Astrocyte (in vitro differentiated cells and primary cell): ENCODE measurements around the gene MTA1. TPM values are rescaled to one million over a fixed set of nuclear protein-coding genes. Genes with fewer than 3 reads are reported as not detected.

Experiments
- DNase-seq: peaks from one replicate; pipeline ENCODE4 v3.0.0-alpha.2; 2010; ENCODE audit warnings: low read depth
- FAIRE-seq: peaks from 2 replicates; lab custom pipeline; 2011; peaks lifted over from hg19 to GRCh38; lab: Jason Lieb, UNC
- H2AFZ ChIP-seq: 2 replicates; pipeline ENCODE4 v1.6.0; 2012; ENCODE audit warnings: low read depth, low read length, inconsistent platforms
- H3K27ac ChIP-seq: 2 replicates; pipeline ENCODE4 v1.5.1; 2011; ENCODE audit warnings: low read depth, low read length, inconsistent platforms
- H3K27me3 ChIP-seq: 2 replicates; pipeline ENCODE4 v1.6.0; 2011; ENCODE audit warnings: low read length, inconsistent platforms; ENCODE audit not compliant: insufficient read depth
- H3K36me3 ChIP-seq: 2 replicates; pipeline ENCODE4 v1.5.1; 2011; ENCODE audit warnings: low read length, inconsistent platforms; ENCODE audit not compliant: insufficient read depth
- H3K4me1 ChIP-seq: 2 replicates; pipeline ENCODE4 v1.5.1; 2011; ENCODE audit warnings: low read length, inconsistent platforms; ENCODE audit not compliant: insufficient read depth
- H3K4me2 ChIP-seq: 2 replicates; pipeline ENCODE4 v1.6.0; 2012; ENCODE audit warnings: low read length, inconsistent platforms
- H3K4me3 ChIP-seq: 2 replicates; pipeline ENCODE4 v1.5.1; 2011; ENCODE audit warnings: low read depth, mild to moderate bottlenecking, low read length, inconsistent platforms; ENCODE audit not compliant: insufficient read depth
- H3K79me2 ChIP-seq: 2 replicates; pipeline ENCODE4 v1.6.0; 2012; ENCODE audit warnings: mild to moderate bottlenecking, low read length, inconsistent platforms; ENCODE audit not compliant: insufficient read depth
- H3K9ac ChIP-seq: 2 replicates; pipeline ENCODE4 v1.6.0; 2012; ENCODE audit warnings: mild to moderate bottlenecking, low read length, inconsistent platforms
- H3K9me3 ChIP-seq: 2 replicates; pipeline ENCODE4 v1.5.1; 2012; ENCODE audit warnings: low read depth, mild to moderate bottlenecking, low read length, inconsistent platforms; ENCODE audit not compliant: insufficient read depth
- H4K20me1 ChIP-seq: 2 replicates; pipeline ENCODE4 v1.6.0; 2012; ENCODE audit warnings: low read length, inconsistent platforms; ENCODE audit not compliant: insufficient read depth
- H3K27ac Mint-ChIP-seq: one replicate; pipeline ENCODE4 v1.8.0; 2021; ENCODE audit warnings: mild to moderate bottlenecking, mixed read lengths; ENCODE audit not compliant: unreplicated experiment
- H3K27me3 Mint-ChIP-seq: one replicate; pipeline ENCODE4 v1.8.0; 2021; ENCODE audit warnings: low read depth, mixed read lengths; ENCODE audit not compliant: unreplicated experiment
- H3K36me3 Mint-ChIP-seq: one replicate; pipeline ENCODE4 v1.8.0; 2021; ENCODE audit warnings: low read depth, mixed read lengths; ENCODE audit not compliant: unreplicated experiment
- H3K4me1 Mint-ChIP-seq: one replicate; pipeline ENCODE4 v1.8.0; 2021; ENCODE audit warnings: low read depth, mixed read lengths; ENCODE audit not compliant: unreplicated experiment
- H3K4me3 Mint-ChIP-seq: one replicate; pipeline ENCODE4 v1.8.0; 2021; ENCODE audit warnings: mild to moderate bottlenecking, moderate library complexity, mixed read lengths; ENCODE audit not compliant: unreplicated experiment
- H3K9me3 Mint-ChIP-seq: one replicate; pipeline ENCODE4 v1.8.0; 2021; ENCODE audit warnings: mild to moderate bottlenecking, mixed read lengths; ENCODE audit not compliant: unreplicated experiment
- CTCF ChIP-seq: IDR thresholded peaks from 2 replicates; pipeline ENCODE4 v1.5.1; 2011; ENCODE audit warnings: low read depth, mild to moderate bottlenecking, inconsistent platforms, low read length, moderate library complexity; ENCODE audit not compliant: insufficient read depth
- EZH2 ChIP-seq: IDR thresholded peaks from 2 replicates; pipeline ENCODE4 v1.6.1; 2012; ENCODE audit warnings: mild to moderate bottlenecking, low read length, inconsistent platforms; ENCODE audit not compliant: insufficient read depth
- total RNA-seq: library from RNA; stranded (reverse); gene quantifications from 2 replicates; pipeline ENCODE4 v1.2.1, GENCODE V29; 2021

Gene MTA1
- total RNA-seq, 1 donor from 2014 or later = 111 TPM

- peak overlapping the region; percentile 90 for H3K4me2 ChIP-seq
Measured at GRCh38 chr14:105482486-105483110, 63.0 kb downstream of the MTA1 start.

GRCh38 chr14:105483300-105484068, 63.9 kb downstream of the MTA1 start:
- Histone ChIP-seq H3K27me3 (peaks cover 13% of the 10 kb centered on the region), H3K9me3 (no peaks in the 10 kb centered on the region), H3K4me3 (no peak overlapping the region), H3K9ac (no peak overlapping the region), H2AFZ (no peak overlapping the region), H3K79me2 (no peaks in the 10 kb centered on the region), H4K20me1 (no peaks in the 10 kb centered on the region), H3K27ac (no peak overlapping the region), H3K4me2 (no peak overlapping the region), H3K4me1 (peaks cover 23% of the 10 kb centered on the region), H3K36me3 (no peaks in the 10 kb centered on the region)
- peaks cover 12% of the 10 kb centered on the region for H3K4me1 Mint-ChIP-seq
- no peak overlapping the region for H3K4me3 Mint-ChIP-seq
- FAIRE-seq = no peak
- TF ChIP-seq EZH2 (no peak), CTCF (no peak)
- peaks cover 8% of the 10 kb centered on the region for H3K27me3 Mint-ChIP-seq
- DNase-seq = no peak
- H3K9me3 Mint-ChIP-seq = no peaks in the 10 kb centered on the region
- H3K36me3 Mint-ChIP-seq = peaks cover 3% of the 10 kb centered on the region
- no peak overlapping the region for H3K27ac Mint-ChIP-seq

More at GRCh38 chr14:105482486-105483110, 63.0 kb downstream of the MTA1 start:
- Mint-ChIP-seq H3K27ac (peak overlapping the region; percentile 99), H3K4me3 (peak overlapping the region; percentile 14), H3K9me3 (no peaks in the 10 kb centered on the region), H3K27me3 (peaks cover 6% of the 10 kb centered on the region), H3K36me3 (peaks cover 3% of the 10 kb centered on the region), H3K4me1 (peaks cover 12% of the 10 kb centered on the region)
- no peaks in the 10 kb centered on the region for H3K79me2 ChIP-seq
- H2AFZ ChIP-seq = no peak overlapping the region
- H3K27me3 ChIP-seq = peaks cover 12% of the 10 kb centered on the region
- H3K9me3 ChIP-seq = no peaks in the 10 kb centered on the region
- FAIRE-seq (no peak), DNase-seq (no peak)
- no peak overlapping the region for H3K4me3 ChIP-seq
- H3K4me1 ChIP-seq = peaks cover 23% of the 10 kb centered on the region
- TF ChIP-seq EZH2 = no peak
- no peak for TF ChIP-seq CTCF
- H3K36me3 ChIP-seq = no peaks in the 10 kb centered on the region
- H4K20me1 ChIP-seq = no peaks in the 10 kb centered on the region
- peak overlapping the region; percentile 99 for H3K27ac ChIP-seq
- peak overlapping the region; percentile 97 for H3K9ac ChIP-seq
